ENCODE data around the gene IYD.
"Not testable (repeated sequence)": the region's sequence is repeated elsewhere in the genome, so short reads cannot be mapped to it uniquely, and the experiment has no call there.

The IYD gene

DNA sequence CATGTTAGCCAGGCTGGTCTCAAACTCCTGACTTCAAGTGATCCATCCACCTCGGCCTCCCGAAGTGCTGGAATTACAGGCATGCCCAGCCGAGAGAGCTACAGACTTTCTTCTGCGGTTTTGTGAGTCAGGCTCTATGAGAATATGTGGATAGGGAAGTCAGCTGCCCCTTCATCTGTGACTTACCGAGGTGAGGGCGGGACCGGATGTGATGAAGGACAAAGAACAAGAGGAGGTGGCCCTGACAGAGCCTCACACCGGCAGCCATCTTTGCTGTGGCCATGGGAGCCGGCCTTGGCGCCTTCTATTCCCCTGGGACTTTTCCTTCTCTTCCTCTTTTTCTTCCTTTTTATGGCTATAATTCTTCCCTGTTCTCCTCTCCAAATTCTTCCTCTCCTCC is 67.0 kb downstream of the IYD start:
- DNase-seq: no peak

- no peak for DNase-seq
These were observed 70.6 kb downstream of the IYD start for GRCh38 chr6:150439373-150439772.

- no peak for DNase-seq
These were observed 74.8 kb downstream of the IYD start for GRCh38 chr6:150443621-150444020.

- no peak for DNase-seq
These were observed 75.5 kb downstream of the IYD start for GRCh38 chr6:150444308-150444707.

DNA sequence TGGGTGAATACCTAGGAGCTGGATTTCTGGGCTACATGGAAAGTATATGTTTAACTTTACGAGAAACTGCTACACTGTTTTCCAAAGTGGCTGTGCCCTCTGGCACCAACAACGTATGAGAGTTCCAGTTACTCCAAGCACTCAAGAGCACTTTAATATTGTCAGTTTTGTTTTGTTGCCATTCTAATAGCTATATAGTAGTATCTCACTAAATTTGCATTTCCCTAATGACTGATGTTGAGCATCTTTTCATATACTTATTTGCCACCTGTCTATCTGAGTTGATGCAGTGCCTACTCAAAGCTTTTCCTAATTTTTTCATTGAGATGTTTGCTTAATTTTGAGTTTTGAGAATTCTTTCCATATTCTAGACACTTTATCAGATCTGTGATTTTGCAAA is 76.7 kb downstream of the IYD start:
- no peak for DNase-seq

DNA sequence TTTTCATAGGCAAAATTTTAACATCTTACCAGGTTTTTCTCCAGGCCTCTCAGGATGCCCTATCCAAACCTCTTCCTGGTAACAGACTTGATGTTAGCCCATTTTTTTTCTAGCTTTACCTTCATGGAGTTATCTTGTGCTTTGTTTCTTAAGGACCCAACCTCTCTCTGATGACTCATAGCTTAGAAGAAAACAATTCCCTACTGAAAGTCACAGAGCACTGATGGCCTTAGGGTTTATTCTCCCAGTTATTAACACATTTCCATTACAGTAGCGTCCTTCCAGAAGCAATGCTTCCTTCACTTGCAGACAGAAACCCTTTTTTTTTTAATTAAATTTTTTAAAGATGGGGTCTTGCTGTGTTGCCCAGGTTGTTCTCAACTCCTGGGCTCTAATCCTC is 79.4 kb downstream of the IYD start:
- DNase-seq: no peak

DNA sequence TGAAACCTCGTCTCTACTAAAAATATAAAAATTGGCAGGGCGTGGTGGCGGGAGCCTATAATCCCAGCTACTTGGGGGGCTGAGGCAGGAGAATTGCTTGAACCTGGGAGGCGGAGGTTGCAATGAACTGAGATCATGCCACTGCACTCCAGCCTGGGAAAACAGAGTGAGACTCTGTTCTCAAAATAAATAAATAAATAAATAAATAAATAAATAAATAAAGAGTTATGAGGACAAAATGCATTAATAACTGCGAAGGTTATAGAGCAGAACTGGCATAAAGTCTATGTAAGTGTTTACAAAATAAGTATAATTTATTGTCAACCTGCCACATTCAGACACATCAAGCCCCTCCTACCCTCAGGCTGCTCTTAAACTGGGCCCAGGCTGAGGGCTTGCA is 80.2 kb downstream of the IYD start:
- not testable (repeated sequence) for DNase-seq

DNA sequence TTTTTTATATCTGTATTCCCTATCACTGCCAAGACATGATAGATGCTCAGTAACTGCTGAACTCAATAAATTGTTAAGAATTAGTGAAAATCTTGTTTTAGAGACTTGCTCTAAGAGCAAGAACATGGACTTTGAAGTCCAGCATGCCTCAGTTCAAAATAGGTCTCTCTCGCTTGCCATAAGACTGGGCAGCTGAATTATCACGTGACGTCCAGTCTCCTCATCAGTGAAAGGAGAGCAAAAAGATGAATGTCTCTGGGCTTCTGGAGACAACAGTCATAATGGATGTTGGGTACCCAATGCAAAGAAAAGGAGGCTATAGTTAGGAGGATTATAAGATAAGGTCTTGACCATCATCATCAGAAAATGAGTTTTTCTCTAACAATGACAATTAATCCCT is 82.1 kb downstream of the IYD start:
- no peak for DNase-seq

- no peak for DNase-seq
These were observed 83.1 kb downstream of the IYD start for GRCh38 chr6:150451807-150452427.

DNA sequence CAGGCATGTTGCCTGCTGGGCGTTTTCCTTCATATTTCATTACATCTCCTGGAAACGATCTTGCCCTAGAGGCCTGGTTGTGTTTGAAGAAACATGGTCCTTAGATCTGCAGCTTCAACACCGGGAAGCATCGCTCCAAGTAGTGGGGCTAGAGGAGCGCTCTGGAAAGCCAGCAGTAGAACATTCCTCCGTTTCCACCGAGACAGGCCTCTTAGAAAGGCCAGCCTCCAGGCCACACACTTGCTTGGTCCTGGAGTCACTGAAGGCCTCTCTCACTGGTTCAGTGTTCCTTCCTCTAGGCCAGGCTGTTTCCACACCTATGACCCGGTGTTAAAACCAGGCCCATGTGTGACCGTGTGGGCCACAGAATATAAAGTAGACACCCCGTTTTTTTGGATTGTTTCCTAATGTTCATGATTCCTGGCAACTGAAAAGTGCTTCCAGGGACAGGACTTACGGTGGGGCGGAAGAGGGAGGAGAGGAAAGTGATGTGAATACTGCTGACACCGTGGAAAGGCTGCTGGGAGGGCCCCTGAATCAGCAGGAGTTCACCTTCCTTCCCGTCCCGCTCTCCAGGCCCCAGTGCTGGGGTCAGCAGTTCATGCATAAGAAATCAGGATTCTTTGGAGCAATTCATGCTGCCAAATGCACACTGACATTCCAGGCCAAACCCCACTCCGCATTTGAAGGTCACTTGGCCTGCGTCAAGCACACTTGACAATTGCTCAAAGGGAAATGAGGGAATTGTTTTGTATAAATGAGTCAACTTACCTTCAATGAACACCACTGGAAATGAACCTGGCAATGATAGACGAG is 83.8 kb downstream of the IYD start:
- DNase-seq: no peak

- no peak for DNase-seq
These were observed 84.5 kb downstream of the IYD start for GRCh38 chr6:150453357-150453756.

All from activated CD4-positive, CD25-positive, alpha-beta regulatory T cell (primary cell).